GM18508 (cell line): ENCODE data around the gene FLOT2.
"Not testable (repeated sequence)": the region's sequence is repeated elsewhere in the genome, so short reads cannot be mapped to it uniquely, and the experiment has no call there.

ENCODE experiments used
- ATAC-seq: cut with Tn5 transposase; IDR thresholded peaks from one replicate; pipeline ENCODE4 v1.9.1; 2021; ENCODE audit warnings: moderate number of reproducible peaks; ENCODE audit not compliant: insufficient read depth, unreplicated experiment

The FLOT2 gene

GRCh38 chr17:28853295-28853694 lies 44.2 kb downstream of the FLOT2 start:
- no peak for ATAC-seq

DNA sequence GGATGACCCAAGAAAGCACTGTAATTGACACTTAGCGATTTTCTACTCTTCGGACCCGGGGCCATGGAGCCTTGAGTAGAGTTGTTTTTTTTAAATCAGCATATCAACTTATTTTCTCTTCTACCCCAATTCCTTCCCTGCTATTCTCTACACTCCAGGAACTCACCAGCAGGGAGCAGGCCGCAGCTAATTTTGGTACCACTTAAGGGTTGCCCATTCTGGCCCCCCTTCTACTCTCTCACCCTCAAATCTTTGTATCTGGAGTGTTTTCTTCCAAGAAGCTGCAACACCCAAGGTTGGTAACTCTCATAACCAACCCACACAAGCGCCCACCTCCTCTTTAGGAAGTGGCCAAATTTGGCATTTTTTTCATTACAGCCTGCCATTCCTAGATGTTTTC lies 48.3 kb downstream of the FLOT2 start:
- no peak for ATAC-seq

DNA sequence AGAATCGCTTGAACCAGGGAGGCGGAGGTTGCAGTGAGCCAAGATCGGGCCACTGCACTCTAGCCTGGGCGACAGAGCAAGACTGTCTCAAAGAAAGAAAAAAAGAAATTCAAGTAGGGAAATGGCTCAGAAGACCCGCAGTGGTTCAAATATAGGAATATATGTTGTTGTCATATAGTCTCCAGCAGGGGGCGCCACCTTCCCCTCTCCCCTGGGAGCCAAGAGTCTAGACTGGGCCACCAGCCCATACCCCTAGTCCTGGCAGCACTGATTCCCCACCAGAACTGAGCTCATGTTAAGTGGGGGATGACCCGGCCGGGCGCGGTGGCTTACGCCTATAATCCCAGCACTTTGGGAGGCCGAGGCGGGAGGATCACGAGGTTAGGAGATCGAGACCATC lies 48.9 kb downstream of the FLOT2 start:
- ATAC-seq, result not testable (repeated sequence)

- ATAC-seq, result not testable (repeated sequence)
These were observed 50.8 kb downstream of the FLOT2 start for GRCh38 chr17:28846699-28847098.

- ATAC-seq, result no peak
These were observed 51.3 kb downstream of the FLOT2 start for GRCh38 chr17:28846231-28846630.

DNA sequence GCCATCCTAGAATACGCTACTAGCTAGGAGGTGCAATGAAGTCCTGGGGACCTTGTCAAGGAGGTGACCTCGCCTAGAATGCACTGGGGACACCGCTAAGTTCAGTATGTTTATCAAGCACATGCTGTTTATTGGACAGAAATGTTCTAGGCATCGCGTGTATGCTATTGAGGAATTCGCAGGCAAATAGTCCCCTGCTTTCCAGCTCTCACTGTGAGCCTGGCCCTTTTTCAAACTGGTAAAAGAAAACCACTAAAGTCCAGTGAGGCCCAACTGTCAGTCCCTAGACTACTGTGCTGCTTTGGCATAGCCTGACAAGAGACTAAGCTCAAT lies 53.8 kb downstream of the FLOT2 start:
- no peak for ATAC-seq

GRCh38 chr17:28842282-28843012 lies 55.1 kb downstream of the FLOT2 start, which contains the start of gene FAM222B:
Gene FAM222B, minus strand, starts transcription at chr17:28842790. Its CDS starts 76,123 bp downstream, at chr17:28766667.
- ATAC-seq, result no peak

DNA sequence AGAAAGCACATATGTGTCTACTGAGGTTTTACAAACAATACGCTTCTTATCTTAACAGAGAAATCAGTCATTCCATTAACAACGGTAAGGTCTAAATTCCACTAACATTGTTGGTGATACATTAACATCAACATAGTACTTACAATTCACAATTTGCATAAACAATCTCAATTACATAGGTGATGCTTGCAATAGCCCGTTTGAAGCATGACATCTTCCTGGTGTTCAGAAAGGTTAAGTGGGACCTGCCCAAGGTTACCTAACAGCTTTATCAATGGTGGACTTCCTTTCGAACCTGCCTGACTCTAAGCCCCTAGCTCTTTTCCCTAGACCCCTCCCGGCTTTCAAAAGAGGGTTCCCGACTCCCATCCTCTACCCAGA lies 55.6 kb downstream of the FLOT2 start:
- no peak for ATAC-seq

DNA sequence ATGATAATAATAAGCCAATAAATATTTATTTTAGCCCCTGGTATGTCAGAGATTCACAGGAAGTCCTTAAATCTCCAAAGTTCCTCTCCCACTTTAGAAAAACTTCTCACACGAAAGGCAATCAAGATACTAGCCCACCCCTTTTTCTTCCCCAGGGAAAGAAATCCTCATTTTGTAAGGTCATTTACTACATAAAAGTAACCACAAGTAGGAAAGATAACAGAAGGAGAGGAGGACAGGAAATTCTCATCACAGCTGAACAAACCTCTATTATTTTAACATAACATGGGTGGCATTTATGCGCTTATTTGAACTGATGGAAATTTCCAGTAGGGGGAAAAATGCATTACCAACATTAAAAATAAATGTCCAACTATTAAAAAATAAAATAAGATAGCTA lies 58.3 kb downstream of the FLOT2 start:
- no peak for ATAC-seq

DNA sequence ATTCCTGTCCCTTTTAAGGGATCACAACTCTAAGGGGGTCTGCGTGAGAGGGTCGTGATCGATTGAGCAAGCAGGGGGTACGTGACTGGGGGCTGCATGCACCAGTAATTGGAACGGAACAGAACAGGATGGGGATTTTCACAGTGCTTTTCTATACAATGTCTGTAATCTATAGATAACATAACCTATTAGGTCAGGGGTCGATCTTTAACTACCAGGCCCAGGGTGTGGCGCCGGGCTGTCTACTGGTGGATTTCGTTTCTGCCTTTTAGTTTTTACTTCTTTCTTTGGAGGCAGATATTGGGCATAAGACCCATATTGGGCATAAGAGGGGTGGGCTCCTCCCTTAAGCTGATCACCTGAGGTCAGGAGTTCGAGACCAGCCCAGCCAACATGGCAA lies 61.0 kb downstream of the FLOT2 start:
- ATAC-seq, result not testable (repeated sequence)

DNA sequence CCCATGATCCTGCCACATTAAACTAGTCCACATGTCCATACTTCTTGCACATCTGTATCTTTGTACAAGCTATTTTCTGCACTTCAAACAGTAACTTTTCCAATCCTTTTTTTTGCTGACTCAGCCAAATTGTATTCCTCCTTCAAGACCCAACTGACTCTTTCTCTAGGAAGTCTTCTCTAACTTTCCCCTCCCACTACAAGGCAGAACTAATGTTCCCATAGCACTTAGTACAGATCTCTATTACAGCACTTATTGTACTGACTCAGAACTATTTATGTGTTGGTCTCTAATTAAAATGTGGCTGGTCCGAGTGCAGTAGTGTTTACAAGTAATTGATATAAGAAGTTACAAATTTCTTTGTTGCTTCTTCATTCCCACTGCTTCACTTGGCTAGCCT lies 63.1 kb downstream of the FLOT2 start:
- no peak for ATAC-seq
